Stimulated activated CD8-positive, alpha-beta memory T cell treated with anti-CD3 and anti-CD28 coated beads, Interleukin-7, amount 100 ng/mL, for 48 hours (primary cell): ENCODE results near the gene RACK1.

ENCODE experiments used
- DNase-seq, 2 donors: peaks; one replicate each; pipeline ENCODE4 v3.0.0-alpha.2; 2020; ENCODE audit warnings: low read depth in 1 of 2; ENCODE audit errors: extremely low read depth in 1 of 2

RACK1 gene

DNA sequence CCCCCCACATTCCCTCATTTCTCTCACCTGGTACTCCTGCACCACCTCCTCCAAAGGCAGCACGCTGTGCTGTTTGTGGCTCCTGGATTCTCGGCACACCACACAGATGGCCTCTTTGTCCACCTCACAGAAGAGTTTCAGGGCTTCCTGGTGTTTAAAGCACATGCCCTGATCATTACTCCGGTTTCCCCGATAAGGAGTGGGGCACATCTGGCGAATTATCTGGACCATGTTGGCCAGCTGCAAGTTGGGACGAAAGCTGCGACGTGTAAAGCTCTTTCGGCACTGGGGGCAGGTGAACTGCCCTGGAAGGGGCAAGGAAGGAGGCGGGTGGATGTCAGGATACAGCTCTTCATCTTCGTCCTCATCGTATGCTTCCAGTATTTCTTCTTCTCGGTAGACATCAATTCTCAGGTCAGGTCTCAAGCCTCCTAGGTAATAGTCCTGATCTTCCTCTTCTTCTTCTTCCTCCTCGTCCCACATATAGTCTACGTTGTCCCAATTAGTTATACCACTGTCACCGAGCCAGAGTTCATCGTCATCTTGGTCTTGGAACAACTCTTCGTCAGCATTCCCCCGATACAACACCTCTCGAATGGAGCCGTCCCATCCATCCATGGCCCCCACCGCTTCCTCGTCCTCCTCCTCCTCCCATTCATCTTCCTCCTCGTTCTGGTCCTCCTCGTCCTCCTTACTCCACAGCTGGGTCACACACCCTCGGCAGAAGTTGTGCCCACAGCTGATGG lies 16.4 kb upstream of the RACK1 start:
- DNase-seq, result no peak

DNA sequence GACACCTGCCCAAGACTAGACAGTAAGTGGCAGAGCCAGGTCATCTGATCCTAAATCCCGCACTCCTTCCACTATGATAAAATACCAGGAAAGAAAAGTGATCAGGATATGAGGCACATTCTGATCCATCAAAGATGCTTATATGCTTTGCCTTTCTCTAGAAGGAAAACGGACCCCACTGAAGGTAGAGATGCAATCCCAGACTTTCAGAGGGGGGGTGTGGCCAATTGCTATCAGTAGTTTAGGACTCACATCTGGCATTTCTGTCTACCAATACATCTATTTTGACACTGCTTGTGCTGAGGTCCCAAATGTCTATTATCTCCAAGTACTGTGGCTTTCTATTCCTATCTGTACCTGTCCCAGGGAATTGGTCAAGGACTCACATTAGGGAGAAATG lies 15.6 kb upstream of the RACK1 start:
- no peak for DNase-seq

DNA sequence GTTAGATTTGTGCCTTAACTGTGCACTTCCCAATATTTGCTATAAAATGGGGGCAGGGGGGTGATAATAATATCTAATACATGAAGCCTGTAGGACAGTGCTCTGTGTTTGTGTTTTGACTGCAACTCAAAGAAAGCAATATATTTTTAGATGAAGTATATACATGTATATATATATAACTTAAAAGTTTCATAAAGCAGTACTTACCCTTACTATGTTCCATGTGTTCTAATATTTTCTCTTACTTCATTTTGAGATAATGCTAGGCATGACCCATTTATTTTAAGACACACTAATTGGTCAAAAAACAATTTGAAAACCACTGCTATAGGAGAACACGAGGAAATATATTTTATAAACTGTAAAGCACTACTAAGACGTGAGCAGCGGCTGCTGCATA lies 14.9 kb upstream of the RACK1 start:
- no peak for DNase-seq

DNA sequence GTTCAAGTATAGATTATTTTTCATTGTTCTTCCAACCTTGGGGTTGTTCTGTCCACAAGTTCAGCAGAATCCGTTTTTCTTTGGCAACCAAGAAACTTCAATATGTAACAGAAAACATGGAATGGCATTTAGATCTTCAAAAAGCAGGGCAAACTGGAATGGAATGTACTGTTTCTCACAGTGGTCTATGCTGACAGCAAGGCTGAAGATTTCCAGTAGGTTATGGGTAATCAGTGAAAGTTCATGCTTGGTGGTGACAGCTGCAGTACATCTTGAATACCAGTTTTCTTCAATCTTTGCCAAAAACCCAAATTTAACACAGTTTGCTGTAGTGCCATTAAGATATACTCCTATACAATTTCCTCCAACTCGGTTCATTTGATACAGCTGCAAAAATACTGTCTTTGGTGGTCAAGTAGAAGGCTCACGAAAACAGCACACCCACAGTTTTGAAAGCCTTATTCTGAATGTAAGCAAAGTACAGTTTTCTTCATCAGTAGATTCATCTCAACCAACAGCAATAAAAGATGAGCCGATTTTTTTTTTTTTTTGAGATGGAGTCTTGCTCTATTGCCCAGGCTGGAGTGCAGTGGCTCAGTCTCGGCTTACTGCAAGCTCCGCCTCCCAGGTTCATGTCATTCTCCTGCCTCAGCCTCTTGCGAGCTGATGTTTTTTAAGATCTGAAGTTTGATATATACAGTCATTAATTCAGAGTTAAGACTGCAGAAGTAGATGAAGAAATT lies 12.3 kb upstream of the RACK1 start:
- no peak for DNase-seq

DNA sequence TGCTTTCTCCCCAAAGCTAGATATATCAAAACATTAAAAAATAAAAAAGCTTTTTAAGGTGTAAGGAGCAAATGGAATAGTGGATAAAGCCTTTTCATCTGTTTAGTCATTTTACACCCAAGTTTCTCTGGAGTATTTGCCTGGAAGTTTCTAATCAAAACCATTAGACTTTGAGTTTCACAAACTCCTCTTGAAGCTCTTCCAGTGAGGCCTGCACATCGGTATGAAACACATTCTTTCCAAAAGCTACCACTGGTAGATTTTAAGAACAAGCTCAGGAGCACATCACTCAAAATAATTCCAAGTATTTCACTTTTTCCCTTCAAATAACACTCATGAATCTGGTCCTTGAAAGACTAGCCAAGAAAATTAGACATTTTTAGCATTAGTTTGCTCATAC lies 11.6 kb upstream of the RACK1 start:
- DNase-seq, result no peak

DNA sequence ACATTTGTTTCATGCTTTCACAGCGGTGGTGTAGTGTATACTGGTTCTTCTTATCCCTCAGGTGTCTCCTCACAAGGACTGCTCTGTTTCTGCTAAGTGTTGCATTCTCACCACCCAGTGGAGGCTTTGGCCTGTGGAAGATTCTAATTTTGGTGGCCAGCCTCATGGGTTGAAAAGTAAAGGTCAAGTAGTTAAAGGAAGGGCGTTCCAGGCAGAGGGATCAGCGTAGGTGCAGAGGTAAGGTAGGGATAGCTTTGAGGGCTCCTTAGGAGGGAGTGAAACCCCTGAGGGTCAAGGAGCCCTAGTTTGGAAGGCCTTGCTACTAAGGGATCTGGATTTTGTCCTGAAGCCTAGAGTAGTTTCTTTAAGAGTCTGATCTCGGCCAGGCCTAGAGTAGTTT lies 4.6 kb upstream of the RACK1 start:
- no peak for DNase-seq

DNA sequence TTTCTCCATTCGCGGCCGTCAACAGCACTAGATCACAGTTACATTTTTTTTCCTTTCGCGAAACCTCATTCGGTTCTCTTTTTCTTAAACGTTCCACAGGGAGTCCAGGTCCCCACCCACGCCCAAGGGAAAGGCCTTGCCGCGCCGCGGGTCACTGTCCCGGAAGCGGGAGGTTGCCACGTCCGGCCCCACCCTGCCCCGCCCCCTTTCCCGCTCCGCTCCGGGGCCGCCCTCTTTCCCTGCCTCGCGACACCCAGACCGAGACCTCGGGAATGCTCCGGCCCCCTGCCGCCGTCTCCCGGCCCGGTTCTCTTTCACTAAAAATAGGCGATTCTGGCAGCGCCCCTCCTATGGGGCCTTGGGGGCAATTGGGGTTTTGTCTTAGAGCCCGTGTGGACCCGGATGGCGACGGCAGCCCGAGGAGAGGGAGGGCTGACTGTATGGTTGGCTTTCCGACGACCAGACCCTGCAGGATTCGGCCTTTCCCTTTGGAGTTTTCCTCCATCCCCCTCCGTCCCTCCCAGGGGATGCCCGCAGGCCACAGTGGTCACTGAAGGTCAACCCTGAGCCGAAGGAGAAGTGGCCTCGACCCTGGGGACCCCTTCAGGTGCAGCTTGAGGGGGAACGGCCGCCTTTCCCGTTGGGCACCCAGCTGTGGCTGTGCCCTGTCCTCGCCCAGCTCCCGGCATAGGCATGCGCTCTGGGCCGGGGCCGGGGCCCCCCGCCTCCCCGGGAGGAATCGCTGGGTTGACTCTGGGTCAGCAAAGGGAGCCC lies 2.8 kb upstream of the RACK1 start:
- DNase-seq, result peak; percentile 68 to 86

DNA sequence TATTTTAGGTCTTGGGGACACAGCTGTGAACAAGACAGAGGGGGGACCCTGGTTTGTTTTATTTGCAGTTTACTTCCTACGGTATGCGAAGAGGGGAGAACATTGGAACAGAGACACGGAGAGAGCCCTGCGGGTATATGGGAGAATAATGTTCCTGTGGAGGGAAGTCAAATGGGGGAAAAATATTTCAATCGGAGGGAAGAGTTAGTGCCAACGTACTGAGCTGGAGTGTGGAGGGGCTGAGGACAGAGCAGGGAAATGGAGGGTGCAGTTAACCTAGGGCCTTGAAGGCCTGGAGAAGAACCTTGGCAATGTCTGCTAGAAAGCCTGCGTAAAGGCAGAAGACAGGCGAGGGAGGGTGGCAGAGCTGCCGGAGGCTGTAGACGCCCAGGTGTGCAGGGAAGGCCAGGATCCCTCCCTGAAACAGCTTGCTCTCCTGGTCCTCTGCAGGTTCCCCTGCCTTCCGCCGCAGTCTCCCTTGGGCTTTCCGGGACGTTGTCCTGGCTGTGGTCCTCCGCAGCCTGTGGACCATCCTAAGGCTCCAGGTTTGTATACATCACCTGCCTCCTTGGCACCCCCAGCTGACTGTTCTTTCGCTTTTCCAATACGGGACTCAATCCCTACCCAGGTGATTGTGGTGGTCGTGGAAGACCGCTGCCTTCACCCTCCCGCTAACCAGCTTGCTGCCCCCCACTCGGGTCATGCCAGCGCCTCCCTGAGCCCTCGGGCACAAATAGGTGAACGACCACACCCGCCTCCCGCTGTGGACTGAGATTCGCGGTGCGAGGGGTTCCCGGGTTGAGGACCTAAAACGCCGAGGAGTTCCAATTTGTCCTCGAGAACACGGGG lies 1.9 kb upstream of the RACK1 start:
- DNase-seq, result no peak

DNA sequence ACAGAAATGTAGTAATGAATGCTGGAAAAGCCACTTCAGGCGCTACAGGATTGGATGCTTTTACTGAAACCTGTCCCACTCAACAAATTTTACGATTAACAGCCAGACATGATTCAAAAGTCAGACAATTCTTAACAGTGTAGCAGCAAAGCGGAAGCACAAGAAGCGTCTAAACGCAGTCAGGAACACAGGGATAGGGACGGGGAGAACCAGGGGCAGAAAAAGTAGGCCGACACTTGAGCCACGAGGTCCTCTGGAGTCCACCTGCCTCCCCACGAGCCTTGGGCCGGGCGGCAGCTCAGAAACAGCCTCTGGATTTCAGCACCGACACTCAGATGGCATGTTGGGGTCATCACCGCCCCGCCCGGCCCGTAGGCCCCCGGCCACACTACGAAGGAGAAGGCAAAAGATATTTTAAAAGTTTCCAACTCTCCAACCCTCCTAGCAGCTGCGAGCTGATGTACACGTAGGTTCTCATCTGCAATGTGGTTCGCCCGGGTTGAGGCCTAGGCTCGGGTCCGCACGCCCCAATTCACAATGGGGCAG lies 615 bp downstream of the RACK1 start:
- no peak for DNase-seq

DNA sequence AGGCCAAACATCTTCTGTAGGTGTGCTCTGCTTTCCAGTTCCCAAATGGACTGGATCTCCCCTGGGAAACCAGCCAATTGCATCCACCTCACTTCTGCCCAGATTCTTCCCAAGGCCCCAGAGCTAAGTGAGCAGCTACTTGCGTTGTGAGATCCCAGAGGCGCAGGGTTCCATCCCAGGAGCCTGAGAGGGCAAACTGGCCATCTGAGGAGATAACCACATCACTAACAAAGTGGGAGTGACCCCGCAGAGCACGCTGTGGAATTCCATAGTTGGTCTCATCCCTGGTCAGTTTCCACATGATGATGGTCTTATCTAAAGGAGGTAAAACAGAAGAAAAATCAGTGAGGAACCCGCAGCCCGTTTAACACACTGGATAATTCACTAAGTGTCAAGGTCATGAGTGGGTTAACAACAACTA lies 1.7 kb downstream of the RACK1 start:
- DNase-seq, result no peak

DNA sequence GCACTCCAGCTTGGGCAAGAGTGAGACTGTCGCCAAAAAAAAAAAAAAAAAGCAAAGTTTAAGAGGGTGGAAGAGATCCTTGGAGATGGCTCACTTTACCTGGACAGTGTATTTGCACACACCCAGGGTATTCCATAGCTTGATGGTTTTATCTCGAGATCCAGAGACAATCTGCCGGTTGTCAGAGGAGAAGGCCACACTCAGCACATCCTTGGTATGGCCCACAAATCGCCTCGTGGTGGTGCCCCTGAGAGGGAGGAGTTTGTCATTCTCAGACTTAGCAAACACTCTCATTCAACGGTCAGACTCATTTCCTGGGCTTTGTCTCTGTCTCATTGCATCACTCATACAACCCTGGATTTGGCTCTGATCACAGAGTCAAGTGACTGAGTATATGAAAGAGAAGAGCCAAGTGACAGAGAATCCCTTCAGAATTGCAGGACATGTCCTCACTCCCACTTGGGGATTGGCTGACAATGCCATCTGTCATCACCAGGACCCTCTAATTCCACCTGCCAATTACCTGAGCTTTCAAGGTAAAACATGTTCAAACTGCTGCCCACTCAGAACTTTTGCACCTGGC lies 2.2 kb downstream of the RACK1 start:
- peak in 1 of 2 donors; percentile 64 for DNase-seq

DNA sequence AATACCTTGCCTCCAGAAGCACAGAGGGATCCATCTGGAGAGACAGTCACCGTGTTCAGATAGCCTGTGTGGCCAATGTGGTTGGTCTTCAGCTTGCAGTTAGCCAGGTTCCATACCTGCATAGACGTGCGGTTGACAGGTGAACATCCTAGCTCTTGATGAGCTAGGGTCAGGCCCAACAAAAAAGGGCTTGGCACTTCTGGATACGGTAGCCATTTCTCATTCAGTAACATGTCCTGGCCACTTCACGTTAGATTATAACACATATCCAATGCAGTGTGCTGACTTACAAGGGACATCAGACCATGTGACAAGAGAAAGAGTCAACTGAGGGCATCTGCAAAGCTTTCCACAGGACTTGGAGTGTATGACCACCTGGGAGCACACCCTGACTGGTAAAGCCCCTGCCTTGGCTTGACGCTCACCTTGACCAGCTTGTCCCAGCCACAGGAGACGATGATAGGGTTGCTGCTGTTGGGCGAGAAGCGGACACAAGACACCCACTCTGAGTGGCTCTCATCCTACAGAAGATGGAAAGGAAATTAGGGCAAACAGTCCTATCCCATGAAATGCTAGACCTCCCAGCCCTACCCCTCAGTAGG lies 4.5 kb downstream of the RACK1 start:
- no peak for DNase-seq

DNA sequence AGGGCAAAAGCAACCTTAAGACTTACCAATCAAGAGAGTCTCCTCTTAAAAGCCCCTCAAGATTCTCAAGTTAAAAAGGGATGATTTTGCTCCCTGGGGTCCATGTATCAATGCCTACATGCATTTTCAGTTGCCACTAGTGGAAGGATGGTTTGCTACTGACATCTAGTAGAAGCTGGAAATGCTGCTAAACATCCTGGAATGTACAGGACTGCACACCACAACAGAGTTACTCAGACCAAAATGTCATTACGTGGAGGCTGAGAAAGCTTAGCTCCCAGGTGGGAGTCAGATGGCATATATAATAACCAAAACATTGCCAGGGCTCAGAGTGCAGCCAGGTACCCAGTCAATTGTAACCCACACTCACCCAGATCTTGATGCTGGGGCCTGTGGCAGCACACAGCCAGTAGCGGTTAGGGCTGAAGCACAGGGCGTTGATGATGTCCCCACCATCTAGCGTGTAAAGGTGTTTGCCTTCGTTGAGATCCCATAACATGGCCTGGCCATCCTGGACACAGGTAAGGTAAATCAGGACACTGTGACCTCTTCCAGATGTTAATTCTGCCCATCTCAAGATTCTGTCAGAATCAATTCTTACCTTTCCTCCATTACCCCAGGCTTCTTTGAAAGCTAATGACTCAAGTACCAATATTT lies 5.8 kb downstream of the RACK1 start:
- DNase-seq, result no peak

DNA sequence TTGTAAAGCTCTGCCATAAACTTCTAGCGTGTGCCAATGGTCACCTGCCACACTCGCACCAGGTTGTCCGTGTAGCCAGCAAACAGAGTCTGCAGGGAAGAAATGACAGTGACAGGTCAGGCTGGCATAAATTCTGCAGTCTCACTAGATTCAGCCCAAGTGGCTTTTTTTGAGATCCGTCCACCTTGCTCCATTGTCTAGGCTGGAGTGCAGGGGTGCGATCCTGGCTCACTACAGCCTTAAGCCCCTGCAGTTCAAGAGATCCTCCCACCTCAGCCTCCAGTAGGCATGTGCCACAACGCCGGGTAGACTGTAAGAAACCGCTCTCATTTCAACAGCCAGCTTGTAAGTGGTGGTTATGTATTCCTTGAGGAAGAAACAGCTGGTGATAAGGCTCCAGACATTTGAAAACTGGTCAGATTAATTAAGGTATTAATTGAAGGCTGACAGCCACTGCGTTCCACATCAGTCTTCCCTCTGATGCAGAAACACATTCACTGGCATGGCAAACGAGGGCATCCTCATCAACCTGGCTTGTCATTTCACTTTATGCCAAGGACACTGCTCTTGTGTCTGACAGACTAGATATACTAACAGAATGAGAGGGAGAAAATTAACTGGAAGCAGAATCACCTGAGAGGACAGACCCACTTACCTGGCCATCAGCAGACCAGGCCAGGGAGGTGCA lies 6.6 kb downstream of the RACK1 start:
- no peak for DNase-seq

DNA sequence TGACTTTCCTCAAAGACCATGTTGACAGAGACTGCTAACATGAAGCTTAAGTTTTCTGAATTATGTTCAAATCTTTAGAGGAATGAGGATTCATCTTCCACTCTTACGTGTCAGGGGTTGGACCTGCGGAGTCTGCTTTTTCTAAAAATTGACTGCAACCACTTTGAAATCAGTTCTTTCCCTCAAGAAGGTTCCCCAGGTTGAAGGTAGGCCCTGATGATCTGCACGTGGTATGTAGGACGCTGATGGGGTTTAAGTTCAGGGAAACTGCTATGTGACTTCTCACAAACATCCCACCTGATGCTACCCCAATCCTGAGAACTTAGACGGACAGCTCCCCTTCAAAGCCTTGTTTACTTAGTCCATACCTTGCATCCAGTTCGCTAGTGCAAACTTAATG lies 7.2 kb downstream of the RACK1 start:
- DNase-seq, result no peak

DNA sequence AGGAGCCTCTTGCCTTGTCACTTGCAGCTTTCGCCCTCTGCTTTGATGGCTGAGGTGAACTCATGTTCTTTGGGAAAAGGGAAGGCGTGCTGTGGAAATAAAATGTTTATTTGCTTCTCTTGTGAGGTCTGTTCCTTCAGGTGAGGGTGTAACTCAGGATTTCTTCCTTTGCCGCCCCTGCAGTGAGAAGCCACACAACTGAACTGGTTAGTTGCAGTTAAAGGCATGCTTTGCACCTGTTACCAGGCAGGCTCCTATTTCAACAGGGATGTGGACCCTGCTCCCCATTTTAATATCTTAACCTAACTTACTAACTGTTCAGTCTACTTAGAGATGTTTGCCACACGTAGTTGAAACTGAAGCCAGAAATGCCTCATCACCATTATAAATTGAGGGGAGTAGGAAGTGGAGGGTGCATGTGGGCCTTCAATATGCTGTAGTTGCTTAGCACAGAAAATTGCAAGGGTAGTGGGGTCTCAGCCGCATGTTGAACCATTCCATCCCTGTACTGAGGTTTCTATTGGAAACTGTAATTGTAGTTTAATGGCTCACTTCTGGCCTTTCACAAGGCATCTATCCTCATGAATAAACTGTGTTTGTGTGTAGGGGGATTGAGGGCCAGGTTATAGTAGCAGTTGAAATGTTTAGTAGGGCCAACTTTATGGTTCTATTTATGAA lies 7.9 kb downstream of the RACK1 start:
- DNase-seq, result no peak

DNA sequence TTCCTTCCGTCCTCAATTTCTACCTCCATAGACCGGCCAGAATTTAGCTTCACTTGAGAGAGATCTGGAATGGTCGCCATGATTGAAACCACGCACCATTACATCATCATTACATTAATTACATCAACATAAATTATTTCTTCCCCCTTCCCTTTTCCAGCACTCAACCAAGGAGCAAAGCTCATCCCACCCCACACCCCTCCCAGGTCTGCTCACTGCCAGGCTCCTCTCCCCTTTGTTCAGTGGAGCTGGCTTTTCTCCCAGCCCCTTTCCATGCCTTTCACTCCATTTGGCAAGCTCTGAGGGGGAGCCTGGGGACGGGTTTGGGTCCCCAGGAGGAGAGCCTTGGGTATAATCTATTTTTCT lies 8.4 kb downstream of the RACK1 start:
- DNase-seq, result no peak
